ENCODE measurements around the gene PTTG2.
"Not testable (repeated sequence)": the region's sequence is repeated elsewhere in the genome, so short reads cannot be mapped to it uniquely, and the experiment has no call there.

PTTG2 gene

DNA sequence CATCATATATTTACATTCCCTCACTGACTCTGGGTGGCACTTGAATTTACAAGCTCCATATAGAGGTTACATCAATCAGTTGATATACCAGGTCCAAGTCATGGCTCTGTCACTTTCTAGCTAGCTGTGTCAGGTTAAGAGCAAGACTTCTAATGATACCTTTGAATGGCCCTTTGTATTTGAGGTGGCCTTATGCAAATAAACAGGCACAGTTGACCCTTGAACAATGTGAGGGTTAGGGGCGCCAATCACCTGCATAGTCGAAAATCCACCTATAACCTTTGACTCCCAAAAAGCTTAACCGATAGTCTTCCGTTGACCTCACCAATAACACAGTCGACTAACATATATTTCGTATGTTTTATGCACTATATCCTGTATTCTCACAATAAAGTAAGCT is 1.3 kb upstream of the PTTG2 start:
- no peak for DNase-seq (ENCODE audit: low spot score)

DNA sequence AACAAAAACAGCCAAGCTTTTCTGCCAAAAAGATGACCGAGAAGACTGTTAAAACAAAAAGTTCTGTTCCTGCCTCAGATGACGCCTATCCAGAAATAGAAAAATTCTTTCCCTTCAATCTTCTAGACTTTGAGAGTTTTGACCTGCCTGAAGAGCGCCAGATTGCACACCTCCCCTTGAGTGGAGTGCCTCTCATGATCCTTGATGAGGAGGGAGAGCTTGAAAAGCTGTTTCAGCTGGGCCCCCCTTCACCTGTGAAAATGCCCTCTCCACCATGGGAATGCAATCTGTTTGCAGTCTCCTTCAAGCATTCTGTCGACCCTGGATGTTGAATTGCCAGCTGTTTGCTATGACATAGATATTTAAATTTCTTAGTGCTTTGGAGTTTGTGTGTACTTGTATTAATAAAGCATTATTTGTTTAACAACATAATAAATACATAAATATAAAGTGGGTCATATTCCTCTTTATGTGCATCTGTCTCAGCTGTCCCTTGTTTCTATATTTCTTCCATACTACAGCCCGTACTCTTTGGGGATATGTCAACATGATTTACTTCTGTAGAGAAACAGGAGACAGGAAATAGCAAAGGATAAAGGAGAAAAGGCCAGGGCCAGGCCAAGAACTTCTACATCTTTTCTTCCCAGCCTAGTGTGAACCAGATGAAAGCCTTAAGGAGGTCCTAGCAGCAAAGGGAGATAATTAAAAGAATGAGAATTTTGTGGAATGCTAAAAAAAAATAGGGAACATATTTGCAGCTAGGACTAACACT is 667 bp downstream of the PTTG2 start:
- DNase-seq (ENCODE audit: low spot score), result no peak

DNA sequence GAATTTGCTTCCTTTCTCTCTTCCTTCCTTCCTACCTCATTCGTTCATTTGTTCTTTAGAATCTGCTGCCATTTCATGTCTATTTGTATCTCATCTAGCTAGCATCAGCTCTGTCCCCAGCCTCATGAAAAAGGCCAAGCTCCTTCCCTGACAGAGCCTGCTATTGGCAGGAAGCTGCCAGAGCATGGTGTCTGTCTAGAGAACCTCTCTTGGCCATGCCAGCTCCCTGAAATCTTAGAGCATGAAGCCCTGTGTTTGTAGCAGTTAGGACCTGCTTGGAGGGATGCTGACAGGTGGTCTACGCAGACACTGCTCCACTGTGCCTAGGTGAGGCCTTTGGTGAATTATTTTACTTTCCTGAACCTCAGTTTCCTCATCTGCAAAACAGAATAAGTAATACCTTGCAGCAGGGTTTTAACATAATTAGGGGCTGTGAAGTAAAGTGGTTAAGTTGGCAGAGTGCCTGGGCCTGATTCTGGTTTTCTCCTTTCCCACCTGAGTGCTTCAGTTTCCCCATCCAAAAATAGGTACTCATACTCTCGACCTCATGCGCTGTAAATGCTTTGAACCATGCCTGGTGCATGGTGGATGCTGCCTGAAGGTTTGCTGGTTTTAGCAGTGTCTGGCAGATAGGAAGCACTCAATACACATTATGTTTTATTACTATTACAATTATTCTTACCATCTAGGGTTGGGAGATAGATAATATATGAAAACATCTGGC is 4.7 kb downstream of the PTTG2 start:
- no peak for DNase-seq (ENCODE audit: low spot score)

DNA sequence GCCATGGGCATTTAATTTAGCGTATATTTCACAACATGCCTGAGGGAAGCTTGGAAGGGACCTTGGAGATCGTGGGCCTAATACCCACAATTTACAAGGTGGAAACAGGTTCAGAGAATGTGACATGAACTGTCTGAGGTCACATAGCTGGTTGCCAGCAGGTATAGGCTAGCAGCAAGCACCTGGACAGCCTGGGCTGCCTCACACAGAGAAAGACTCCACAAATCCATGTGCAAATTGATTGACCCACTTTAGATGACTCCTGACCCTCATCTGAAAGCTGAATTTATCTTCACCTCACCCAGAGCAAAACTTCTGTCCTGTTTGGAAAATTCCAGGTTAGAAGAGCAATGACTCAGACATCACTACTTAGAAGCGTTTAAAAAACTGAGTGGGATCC is 5.8 kb downstream of the PTTG2 start:
- DNase-seq (ENCODE audit: low spot score), result no peak

DNA sequence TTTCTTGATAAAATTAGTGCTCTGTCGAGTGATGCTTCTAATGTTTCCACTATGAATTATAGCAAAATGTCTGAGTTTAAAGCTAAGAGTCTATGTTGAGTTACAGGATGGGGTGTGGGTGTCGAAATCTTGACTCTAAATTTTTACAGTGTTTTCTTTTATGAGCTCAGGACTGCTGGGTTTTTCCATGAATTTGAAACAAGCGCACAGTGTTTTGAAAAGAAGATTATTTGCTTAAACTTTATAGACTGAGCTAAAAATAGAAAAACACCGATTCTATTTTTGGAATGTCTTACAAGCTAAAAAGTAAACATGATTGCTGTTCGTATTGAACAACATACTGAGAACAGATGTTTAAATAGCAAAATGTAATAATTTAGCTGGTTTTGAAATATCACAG is 7.5 kb downstream of the PTTG2 start:
- DNase-seq (ENCODE audit: low spot score), result no peak

DNA sequence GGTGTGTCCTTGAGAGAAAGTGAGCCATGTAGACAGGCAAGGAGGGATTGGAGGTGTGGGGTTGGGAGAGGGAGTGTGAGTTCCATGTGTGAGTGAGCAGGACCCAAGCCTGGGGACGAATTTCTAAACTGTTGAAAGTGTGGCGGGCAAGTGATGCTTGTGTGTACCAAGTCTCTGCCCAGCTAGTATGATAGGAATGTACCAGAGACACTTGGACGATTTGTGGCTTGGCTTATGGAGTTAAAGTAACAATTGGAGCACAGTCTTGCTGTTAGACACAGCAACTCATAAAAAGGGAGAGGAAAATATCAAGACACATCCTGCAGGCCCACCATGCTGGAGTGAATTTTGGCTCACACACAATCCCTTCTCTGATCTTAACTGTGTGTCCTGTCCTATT is 8.5 kb downstream of the PTTG2 start:
- DNase-seq (ENCODE audit: low spot score), result no peak

DNA sequence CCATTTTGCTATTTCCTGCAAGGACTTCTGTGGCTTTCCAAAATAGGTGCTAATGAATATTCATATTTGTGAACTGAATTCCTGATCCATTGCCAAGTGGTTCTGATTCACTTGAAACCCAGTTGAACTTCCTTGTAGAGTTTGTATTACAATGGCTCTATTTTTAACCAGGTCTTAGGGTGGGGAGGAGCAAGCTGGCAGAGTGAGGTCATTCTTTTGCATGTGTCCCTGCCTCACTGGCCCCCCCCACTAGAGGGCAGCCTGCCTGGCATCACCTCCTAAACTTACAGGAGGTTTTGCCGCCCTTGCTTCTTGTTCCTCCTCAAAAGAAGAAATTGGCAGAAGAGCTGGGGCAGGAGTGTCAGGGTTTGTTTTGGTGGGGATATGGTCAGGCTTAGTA is 10.5 kb downstream of the PTTG2 start:
- DNase-seq (ENCODE audit: low spot score), result peak; percentile 20

DNA sequence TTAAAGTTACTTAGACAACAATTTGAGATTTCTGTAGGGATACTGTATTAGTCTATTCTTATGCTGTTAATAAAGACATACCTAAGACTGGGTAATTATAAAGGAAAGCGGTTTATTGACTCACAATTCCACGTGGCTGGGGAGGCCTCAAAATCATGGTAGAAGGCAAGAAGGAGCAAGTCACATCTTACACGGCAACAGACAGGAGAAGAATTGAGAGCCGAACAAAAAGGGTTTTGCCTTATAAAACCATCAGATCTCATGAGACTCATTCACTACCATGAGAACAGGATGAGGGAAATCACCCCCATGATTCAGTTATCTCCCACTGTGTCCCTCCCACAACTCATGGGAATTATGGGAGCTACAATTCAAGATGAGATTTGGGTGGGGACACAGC is 11.0 kb downstream of the PTTG2 start:
- DNase-seq (ENCODE audit: low spot score), result no peak

DNA sequence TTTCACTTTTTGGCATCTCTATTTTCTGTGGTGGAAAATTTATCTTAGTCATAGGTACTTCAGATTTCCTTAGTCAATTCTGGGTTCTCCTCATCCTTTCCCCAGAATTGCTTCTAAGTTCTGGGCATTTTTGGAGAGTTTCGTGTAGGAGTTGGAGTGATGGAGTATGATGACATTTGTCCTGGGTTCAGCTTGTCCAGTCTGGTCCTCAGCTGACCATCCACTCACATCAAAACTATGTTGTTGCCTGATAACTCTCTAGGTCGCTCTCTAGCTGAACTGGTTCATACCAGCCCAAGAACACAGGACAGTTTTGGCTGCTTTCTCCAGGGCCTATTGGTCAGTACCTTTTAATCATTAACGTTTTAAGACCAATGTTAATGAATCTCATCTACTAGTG is 13.2 kb downstream of the PTTG2 start:
- DNase-seq (ENCODE audit: low spot score), result no peak

DNA sequence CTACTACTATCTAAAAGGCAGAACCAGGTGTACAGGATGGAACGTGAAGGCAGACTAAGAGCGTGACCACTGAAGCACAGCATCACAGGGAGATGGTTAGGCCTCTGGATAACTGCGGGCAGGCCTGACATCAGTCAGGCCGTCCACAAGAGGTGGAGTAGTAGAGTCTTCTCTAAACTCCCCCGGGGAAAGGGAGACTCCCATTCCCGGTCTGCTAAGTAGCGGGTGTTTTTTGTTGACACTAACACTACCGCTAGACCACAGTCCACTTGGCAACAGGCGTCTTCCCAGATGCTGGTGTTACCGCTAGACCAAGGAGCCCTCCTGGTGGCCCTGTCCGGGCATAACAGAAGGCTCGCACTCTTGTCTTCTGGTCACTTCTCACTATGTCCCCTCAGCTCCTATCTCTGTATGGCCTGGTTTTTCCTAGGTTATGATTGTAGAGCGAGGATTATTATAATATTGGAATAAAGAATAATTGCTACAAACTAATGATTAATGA is 15.2 kb downstream of the PTTG2 start:
- not testable (repeated sequence) for DNase-seq (ENCODE audit: low spot score)

DNA sequence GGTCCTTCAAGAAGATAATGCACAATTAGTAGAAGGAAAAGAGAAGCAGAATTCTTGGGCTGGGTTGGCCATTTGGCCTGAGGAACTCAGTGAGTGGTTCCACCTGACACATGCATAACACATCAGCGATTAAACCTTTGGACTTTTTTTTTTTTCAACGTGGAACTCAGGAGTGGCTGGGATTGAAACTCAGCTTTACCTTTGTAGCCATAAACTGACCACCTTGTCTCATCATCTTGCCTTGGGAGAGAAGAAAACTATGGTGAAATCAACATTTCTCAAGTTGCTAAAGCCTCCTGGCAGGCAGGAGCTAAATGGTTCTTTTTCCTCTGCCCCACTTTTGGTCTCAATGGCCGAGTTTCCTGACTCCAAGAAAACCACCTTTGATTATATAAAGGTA is 16.3 kb downstream of the PTTG2 start:
- peak; percentile 11 for DNase-seq (ENCODE audit: low spot score)

DNA sequence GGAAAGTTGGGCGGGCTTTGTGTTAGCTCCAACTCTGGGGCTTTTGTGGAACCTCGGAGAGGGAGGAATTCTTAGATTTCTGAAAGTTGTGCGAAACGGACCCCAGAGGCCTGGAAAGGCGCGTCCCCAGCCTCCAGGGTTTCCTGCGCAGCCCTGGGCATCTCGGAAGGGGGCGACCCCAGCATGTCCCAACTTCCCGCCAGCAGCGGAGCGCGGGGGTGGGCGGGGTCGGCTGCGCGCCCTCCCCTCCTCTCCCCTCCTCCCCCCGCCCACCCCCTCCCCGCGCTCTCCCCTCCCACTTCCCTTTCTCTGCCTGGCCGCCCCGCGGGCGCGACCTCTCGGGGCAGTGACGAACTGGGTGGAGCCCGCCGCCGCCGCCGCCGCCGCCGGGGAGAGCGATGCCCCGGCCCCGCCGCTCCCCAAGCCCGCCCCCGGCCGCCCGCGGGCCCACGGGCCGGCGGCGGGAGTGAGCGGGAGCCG is 16.8 kb downstream of the PTTG2 start:
- peak; percentile 62 for DNase-seq (ENCODE audit: low spot score)

DNA sequence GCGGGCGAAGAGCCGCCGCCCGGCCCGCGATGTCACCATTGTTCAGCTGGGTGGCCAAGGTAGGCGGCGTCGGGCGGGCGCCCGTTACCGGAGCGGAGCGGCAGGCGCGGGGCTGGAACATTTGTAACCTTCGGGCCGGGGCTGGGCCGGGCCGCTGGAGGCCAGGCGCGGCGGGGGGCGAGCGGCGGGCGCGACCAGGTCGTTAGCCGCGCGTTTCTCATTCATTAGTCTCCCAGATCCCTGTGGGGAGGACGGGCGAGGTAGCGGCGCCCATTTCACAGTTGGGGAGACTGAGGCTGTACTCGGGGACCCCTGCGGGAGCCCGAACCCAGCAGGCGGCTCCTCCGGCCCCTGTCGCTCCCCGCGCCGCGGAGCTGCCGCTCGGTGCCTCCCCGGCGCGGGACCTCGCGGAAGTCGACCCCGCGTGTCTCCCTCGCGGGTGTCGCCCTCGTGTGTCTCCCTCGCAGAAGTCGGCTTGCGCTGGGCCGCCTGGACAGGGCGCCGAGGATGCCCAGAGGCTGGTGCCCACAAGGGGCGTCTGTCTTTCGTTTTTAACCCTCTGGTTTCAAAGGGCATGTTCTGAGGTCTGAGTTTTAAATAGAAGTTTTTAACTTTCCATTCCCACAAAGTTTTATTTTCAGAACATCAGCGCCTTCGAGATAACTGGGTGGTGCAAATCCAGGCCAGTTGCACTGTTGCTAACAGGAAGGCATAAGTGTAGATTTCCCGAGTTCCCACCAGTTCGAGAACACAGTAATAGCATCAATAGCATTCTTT is 17.5 kb downstream of the PTTG2 start:
- DNase-seq (ENCODE audit: low spot score), result peak; percentile 68

DNA sequence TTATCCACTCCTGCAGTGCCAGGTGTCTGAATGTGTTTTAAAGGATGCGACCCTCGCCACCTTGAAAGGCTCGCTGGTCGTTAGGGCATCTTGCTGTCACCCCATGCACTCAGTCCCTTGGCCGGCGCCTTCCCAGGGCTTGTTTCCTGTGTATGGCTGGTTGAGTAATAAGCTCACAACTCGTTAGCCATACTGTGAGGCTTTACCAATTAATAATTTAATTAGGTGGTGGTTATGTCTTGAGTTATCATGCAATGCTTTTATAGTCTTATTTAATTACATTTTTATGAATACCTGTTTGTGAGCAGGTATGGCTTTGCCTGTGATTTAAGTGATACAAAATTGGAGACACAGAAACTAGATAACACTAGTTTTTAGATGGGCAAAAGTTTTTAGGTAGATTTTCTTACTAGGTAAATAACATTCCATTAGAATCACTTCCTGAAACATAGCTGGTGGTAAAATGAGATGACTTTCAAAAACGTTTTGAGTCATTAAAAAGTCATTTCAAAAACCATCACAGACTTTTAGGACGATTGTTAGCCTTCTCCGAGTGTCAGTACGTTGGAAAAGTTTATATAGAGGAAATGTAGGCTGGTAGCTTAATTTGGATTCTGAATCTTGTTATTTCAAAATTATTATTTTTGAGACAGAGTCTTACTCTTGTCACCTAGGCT is 18.2 kb downstream of the PTTG2 start:
- DNase-seq (ENCODE audit: low spot score), result no peak

DNA sequence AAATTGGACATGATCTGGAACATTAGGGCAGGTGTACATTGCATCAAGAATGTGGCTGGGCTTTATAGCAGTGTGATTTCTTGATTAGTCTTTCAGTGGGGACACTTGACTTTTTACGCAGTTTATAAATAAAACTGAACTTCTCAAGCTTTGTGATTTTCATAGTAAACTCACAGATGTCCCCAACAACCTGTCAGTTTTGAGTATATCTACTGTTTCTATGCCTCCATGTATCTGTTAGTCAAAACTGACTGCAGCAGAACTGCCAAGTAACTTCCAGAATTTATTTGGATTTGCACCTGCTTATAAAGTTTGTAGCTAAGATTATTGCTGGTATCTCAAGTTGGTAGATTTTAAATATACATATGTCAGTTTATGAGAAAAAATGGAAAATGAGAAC is 20.0 kb downstream of the PTTG2 start:
- no peak for DNase-seq (ENCODE audit: low spot score)

DNA sequence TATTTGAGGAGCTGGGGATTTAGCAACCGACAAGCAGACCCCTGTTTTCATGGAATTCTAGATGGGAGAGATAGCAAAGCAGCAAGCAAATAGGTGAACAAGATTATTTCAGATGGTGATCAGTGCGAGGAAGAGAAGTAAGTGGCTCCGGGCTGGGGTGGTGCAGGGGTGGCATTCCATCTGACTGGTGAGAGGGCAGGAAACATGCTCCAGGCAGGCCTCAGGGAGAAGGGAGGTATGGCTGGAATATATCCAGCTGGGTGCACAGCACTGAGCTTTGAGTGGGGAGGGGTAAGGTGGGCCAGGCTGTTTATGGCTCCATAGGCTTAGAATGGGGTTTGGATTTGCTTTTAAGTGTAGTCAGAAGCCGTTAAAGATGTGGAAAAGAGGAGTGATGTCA is 21.2 kb downstream of the PTTG2 start:
- no peak for DNase-seq (ENCODE audit: low spot score)

DNA sequence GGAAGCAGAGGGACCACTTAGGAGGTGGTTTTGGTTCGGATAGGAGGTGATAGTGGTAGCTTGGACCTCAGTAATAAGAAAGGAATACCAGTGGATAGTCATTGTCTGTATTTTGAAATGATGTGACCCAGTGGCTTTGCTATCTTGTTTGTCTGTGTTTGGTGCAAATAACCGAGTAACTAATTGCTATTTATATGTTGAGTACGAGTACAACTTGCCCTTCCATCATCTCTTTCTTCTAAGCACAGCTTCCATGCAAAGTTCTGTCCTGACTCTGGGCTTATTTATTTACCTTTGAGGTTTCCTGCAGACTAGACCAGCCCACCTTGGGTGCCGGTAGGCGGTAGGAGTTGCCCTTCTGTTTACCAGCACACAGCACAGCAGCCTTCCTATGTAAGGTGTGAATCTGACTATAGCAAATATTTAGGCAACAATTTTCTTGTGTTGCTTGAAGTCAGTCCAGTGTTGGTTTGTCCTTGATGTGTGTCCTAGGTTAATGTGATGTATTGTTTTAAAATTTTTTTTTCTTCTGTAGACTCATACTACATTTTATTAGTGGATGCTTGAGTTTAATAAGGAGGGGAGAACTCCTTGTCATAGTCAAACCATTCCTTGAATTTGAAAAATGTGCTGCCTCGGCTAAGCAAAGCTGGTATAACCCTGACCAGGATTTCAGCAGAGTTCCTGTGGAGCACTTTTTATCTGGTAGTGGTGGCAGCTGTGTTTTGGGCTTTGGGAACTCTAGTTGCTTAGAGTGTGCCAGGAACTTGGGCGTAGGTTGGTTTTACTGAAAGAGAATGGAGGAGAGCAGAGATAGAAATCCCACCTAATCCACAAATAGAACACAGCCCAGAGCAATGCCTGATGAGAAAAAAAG is 21.9 kb downstream of the PTTG2 start:
- DNase-seq (ENCODE audit: low spot score), result no peak

DNA sequence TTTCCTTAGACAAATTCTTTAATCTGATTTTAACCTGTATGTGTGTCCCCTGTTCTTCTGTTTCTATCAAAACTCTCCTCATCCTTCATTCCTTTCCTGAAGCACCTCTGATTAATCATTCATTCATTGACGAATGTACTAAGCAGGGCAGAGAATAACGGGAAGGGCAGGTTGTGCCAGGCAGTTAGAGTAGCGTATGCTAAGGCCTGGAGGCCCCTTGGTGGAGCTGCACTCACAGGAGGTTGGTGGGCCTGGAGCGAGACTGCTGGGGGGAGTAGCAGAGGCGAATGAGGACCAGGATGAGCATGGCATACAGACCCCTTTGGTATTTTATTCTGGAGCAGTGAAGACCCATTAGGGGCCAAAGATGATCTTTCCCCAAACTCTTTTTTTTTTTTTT is 22.5 kb downstream of the PTTG2 start:
- DNase-seq (ENCODE audit: low spot score), result no peak

DNA sequence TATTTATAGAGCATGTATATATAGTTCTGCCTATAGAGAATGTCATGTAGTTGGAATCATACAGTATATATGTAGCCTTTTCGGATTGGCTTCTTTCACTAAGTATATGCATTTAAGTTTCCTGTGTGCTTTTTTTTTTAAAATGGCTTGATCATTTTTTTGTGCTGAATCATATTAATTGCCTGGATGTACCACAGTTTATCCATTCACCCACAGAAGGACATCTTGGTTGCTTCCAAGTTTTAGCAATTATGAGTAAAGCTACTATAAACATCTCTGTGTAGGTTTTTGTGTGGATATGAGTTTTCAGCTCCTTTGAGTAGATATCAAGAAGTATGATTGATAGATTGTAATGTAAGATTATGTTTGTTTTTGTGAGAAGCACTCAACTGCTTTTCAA is 23.8 kb downstream of the PTTG2 start:
- no peak for DNase-seq (ENCODE audit: low spot score)

DNA sequence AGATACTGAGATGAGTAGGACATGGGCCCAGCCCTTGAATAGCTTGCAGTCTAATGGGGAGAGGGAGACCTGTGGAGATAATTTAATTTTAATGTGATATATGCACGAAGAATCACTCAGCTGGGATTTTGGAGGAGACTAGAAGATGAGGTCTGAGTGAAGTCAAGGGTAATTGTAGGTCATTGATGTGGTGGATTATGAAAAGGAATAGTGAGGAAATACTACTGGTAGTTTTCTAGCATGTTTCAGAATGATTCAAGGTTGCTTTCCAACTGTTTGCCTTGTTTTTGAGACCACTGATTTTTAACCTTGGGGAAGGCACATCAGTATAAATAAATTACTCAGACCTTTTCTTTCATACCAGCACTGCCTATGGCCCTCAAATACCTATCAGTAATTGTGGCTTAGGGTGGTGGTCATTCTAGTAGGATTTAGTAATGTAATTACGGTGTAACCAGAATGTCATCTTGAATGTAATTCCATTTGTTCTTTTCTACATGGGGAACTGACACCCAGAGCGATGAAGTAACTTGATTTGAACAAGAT is 25.6 kb downstream of the PTTG2 start:
- no peak for DNase-seq (ENCODE audit: low spot score)

DNA sequence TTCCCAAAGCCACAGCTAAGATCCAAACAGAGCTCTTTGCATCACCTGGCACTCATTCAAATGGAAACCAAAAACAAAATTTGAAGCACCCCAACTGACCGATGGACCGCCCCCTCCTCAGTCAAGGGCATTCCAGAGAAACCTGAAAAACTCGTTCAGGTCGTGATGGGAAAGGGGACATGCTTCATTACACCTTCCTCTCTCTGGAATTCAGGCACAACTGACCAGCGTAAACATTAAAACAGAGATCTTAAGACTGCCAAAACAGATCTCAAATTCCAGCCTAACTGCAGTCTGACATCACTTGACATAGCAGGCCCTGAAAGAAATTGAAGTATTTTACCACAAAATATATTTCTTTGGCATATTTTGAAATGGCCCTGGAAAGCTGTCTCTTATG is 28.5 kb downstream of the PTTG2 start:
- DNase-seq (ENCODE audit: low spot score), result no peak

Measured in globus pallidus (tissue), 1 donor.